ENCODE data around the gene DPEP1.

DPEP1 gene

GRCh38 chr16:89600427-89600826, 13.0 kb upstream of the DPEP1 start:
- H3K36me3 ChIP-seq: no peaks in the 10 kb centered on the region
- H3K27ac ChIP-seq: no peak overlapping the region
- TF ChIP-seq CTCF (IDR thresholded peaks at IDR 0.05): no peak
- no peaks in the 10 kb centered on the region for H3K9me3 ChIP-seq
- H3K4me3 ChIP-seq (ENCODE audit: low read depth in 1 of 2, low read length in 1 of 2): no peak overlapping the region
- peaks cover 20% of the 10 kb centered on the region for H3K27me3 ChIP-seq
- no peaks in the 10 kb centered on the region for H3K4me1 ChIP-seq (ENCODE audit: control insufficient read depth in 1 of 2, insufficient read depth in 1 of 2, low read depth in 1 of 2, low read length in 1 of 2)

- Histone ChIP-seq H3K4me3 (ENCODE audit: low read depth in 1 of 2, low read length in 1 of 2) (no peak overlapping the region), H3K9me3 (no peaks in the 10 kb centered on the region), H3K4me1 (ENCODE audit: control insufficient read depth in 1 of 2, insufficient read depth in 1 of 2, low read depth in 1 of 2, low read length in 1 of 2) (no peaks in the 10 kb centered on the region), H3K27me3 (peaks cover 20% of the 10 kb centered on the region), H3K36me3 (no peaks in the 10 kb centered on the region), H3K27ac (no peak overlapping the region)
- no peak for TF ChIP-seq CTCF (IDR thresholded peaks at IDR 0.05)
These were observed 12.5 kb upstream of the DPEP1 start for GRCh38 chr16:89600956-89601355.

- Histone ChIP-seq H3K4me3 (ENCODE audit: low read depth in 1 of 2, low read length in 1 of 2) (no peak overlapping the region), H3K27me3 (peaks cover 20% of the 10 kb centered on the region), H3K9me3 (no peaks in the 10 kb centered on the region), H3K27ac (no peak overlapping the region), H3K36me3 (no peaks in the 10 kb centered on the region), H3K4me1 (ENCODE audit: control insufficient read depth in 1 of 2, insufficient read depth in 1 of 2, low read depth in 1 of 2, low read length in 1 of 2) (no peaks in the 10 kb centered on the region)
- TF ChIP-seq CTCF (IDR thresholded peaks at IDR 0.05): no peak
These were observed 11.6 kb upstream of the DPEP1 start for GRCh38 chr16:89601906-89602272.

- Histone ChIP-seq H3K4me3 (ENCODE audit: low read depth in 1 of 2, low read length in 1 of 2) (no peak overlapping the region), H3K36me3 (no peaks in the 10 kb centered on the region), H3K27ac (no peak overlapping the region), H3K27me3 (peaks cover 20% of the 10 kb centered on the region), H3K4me1 (ENCODE audit: control insufficient read depth in 1 of 2, insufficient read depth in 1 of 2, low read depth in 1 of 2, low read length in 1 of 2) (no peaks in the 10 kb centered on the region), H3K9me3 (no peaks in the 10 kb centered on the region)
- no peak for TF ChIP-seq CTCF (IDR thresholded peaks at IDR 0.05)
These were observed 11.0 kb upstream of the DPEP1 start for GRCh38 chr16:89602273-89602951.

- Histone ChIP-seq H3K36me3 (no peaks in the 10 kb centered on the region), H3K9me3 (no peaks in the 10 kb centered on the region), H3K27ac (no peak overlapping the region), H3K27me3 (peaks cover 20% of the 10 kb centered on the region), H3K4me1 (ENCODE audit: control insufficient read depth in 1 of 2, insufficient read depth in 1 of 2, low read depth in 1 of 2, low read length in 1 of 2) (no peaks in the 10 kb centered on the region), H3K4me3 (ENCODE audit: low read depth in 1 of 2, low read length in 1 of 2) (no peak overlapping the region)
- TF ChIP-seq CTCF (IDR thresholded peaks at IDR 0.05): no peak
These were observed 10.4 kb upstream of the DPEP1 start for GRCh38 chr16:89602952-89603590.
